Ishikawa (cell line): ENCODE measurements around the gene HEMGN.

Experiments used
- CEBPB ChIP-seq: IDR thresholded peaks from 2 replicates; pipeline ENCODE4 v1.6.1; 2012
- CREB1 ChIP-seq: IDR thresholded peaks from 2 replicates; pipeline ENCODE4 v1.6.1; 2012; ENCODE audit warnings: low read depth
- EGR1 ChIP-seq: IDR thresholded peaks from 2 replicates; pipeline ENCODE4 v1.6.1; 2012
- EP300 ChIP-seq: IDR thresholded peaks from 2 replicates; pipeline ENCODE4 v1.6.1; 2012; ENCODE audit warnings: borderline replicate concordance
- REST ChIP-seq: IDR thresholded peaks from 2 replicates; pipeline ENCODE4 v1.6.1; 2012; ENCODE audit warnings: low read depth, mild to moderate bottlenecking
- TAF1 ChIP-seq: IDR thresholded peaks from 2 replicates; pipeline ENCODE4 v1.6.1; 2012; ENCODE audit warnings: low read depth, mild to moderate bottlenecking
- TCF12 ChIP-seq: IDR thresholded peaks from 2 replicates; pipeline ENCODE4 v1.6.1; 2012; ENCODE audit warnings: low read depth
- TEAD4 ChIP-seq: IDR thresholded peaks from 2 replicates; pipeline ENCODE4 v1.6.1; 2012
- YY1 ChIP-seq: IDR thresholded peaks from 2 replicates; pipeline ENCODE4 v1.6.1; 2012; ENCODE audit warnings: low read depth

GRCh38 chr9:97892421-97892820 is 45.6 kb downstream of the HEMGN start:
- TF ChIP-seq CEBPB, result no peak
- no peak for TF ChIP-seq CREB1
- no peak for TF ChIP-seq TEAD4
- TF ChIP-seq TAF1, result no peak
- no peak for TF ChIP-seq EGR1
- TF ChIP-seq EP300, result no peak
- TF ChIP-seq TCF12, result no peak
- no peak for TF ChIP-seq YY1
- no peak for TF ChIP-seq REST
